Sigmoid colon (tissue), 4 donors: ENCODE measurements around the gene GGCX.

ENCODE experiments used
- CTCF ChIP-seq, 4 experiments: fragments of 450-650 bp in 3 of 4; fragments of 200-600 bp in 1 of 4; IDR thresholded peaks; one replicate each; pipeline ENCODE4 v1.5.1; 2016 to 2019; ENCODE audit warnings: antibody characterized with exemption in 4 of 4, mild to moderate bottlenecking in 3 of 4, moderate library complexity in 2 of 4
- EP300 ChIP-seq, 4 donors: sonication (generic); formaldehyde crosslinking; IDR thresholded peaks; one replicate each; pipeline ENCODE4 v1.6.1; 2017; ENCODE audit warnings: antibody characterized with exemption in 4 of 4
- POLR2A ChIP-seq, 2 donors: fragments of 450-650 bp; IDR thresholded peaks; one replicate each; pipeline ENCODE4 v1.6.1; 2016; ENCODE audit warnings: antibody characterized with exemption in 2 of 2, mild to moderate bottlenecking in 2 of 2, moderate library complexity in 2 of 2
- POLR2AphosphoS5 ChIP-seq, 4 donors: sonication (generic); formaldehyde crosslinking; IDR thresholded peaks; one replicate each; pipeline ENCODE4 v1.6.1; 2017; ENCODE audit warnings: antibody characterized with exemption in 4 of 4

- TF ChIP-seq CTCF (IDR thresholded peaks at IDR 0.05) (no peak), POLR2A (IDR thresholded peaks at IDR 0.05) (peak; percentile 78 to 87), EP300 (IDR thresholded peaks at IDR 0.05) (no peak), POLR2AphosphoS5 (IDR thresholded peaks at IDR 0.05) (peak; percentile 91 to 96 (median 94))
Observed at GRCh38 chr2:85595301-85596025, 34.2 kb upstream of the GGCX start, which contains the start of gene RNF181.
